Right atrium auricular region (tissue), 2 donors: ENCODE data around the gene C2CD4D. TPM values are rescaled to one million over a fixed set of nuclear protein-coding genes. Genes with fewer than 3 reads are reported as not detected.

Source experiments
- DNase-seq: peaks from one replicate; pipeline ENCODE4 v3.0.0-alpha.2; 2019; ENCODE audit warnings: low spot score
- H3K27ac ChIP-seq, 2 donors: fragments of 200-600 bp; sonication (generic); 1 replicate in 1 of 2; 2 replicates in 1 of 2; pipeline ENCODE4 v1.5.1; 2016 to 2019
- H3K27me3 ChIP-seq, 2 donors: fragments of 200-600 bp; sonication (generic); one replicate each; pipeline versions ENCODE4 v1.5.1 to v1.6.0; 2017 to 2019
- H3K36me3 ChIP-seq: fragments of 200-600 bp; sonication (generic); one replicate; pipeline ENCODE4 v1.5.1; 2016
- H3K4me1 ChIP-seq, 2 donors: fragments of 200-600 bp; sonication (generic); one replicate each; pipeline versions ENCODE4 v1.5.1 to v1.6.0; 2017 to 2019
- H3K4me3 ChIP-seq, 2 donors: fragments of 200-600 bp; sonication (generic); 1 replicate in 1 of 2; 2 replicates in 1 of 2; pipeline ENCODE4 v1.5.1; 2017 to 2019; ENCODE audit warnings: mild to moderate bottlenecking in 1 of 2, moderate library complexity in 1 of 2
- H3K9me3 ChIP-seq, 2 donors: fragments of 200-600 bp; sonication (generic); one replicate each; pipeline ENCODE4 v1.5.1; 2019
- total RNA-seq, 2 donors: library from RNA; depleted of rRNA; stranded (reverse); fragments of >200 nt; gene quantifications; one replicate each; pipeline ENCODE4 v1.1.0, GENCODE V29; 2016
- TF ChIP-seq, protein P1 (sequence below), 2 donors: fragments of 200-600 bp; sonication (generic); IDR thresholded peaks; one replicate each; pipeline ENCODE4 v1.5.1; 2019; ENCODE audit warnings: antibody characterized with exemption in 2 of 2

Gene C2CD4D
- total RNA-seq, 2 donors from 2014 or later, result not detected

DNA sequence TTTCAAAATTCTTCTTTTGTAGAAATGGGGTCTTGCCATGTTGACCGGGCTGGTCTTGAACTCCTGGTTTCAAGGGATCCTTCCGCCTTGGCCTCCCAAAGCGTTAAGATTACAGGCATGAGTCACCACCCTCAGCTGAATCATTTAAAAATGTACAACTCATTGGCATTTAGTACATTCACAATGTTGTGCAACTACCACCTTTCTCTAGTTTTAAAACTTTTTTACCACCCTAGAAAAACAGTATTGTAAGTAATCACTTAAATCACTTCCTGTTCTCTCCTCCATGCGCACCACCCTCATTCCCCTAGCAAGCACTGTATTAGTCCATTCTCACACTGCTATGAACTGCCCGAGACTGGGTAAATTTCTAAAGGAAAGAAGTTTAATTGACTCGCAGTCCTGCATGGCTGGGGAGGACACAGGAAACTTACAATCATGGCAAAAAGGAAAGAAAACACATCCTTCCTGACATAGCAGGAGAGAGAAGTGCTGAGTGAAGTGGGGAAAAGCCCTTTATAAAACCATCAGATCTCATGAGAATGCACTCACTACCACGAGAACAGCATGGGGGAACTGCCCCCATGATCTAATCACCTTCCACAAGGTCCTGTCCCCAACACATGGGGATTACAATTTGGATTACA lies 28.3 kb upstream of the C2CD4D start:
- Histone ChIP-seq H3K9me3 (no peaks in the 10 kb centered on the region), H3K4me1 (no peaks in the 10 kb centered on the region)

DNA sequence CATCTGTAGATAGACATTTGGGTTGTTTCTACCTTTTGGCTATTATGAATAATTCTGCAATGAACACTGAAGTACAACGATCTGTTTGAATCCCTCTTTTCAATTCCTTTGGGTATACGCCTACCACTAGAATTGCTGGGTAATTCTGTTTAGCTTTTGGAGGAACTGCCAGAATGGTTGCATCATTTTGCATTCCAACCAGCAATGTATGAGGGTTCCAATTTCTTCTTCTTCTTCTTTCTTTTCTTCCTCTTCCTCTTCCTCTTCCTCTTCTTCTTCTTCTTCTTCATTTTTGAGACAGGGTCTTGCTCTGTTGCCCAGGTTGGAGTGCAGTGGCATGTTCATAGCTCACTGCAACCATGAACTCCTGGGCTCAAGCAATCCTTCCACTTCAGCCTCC lies 27.7 kb upstream of the C2CD4D start:
- no peak overlapping the region for H3K4me3 ChIP-seq
- no peak for DNase-seq
- no peaks in the 10 kb centered on the region for H3K9me3 ChIP-seq
- no peaks in the 10 kb centered on the region for H3K4me1 ChIP-seq
- no peaks in the 10 kb centered on the region for H3K27me3 ChIP-seq
- TF ChIP-seq, protein P1, sequence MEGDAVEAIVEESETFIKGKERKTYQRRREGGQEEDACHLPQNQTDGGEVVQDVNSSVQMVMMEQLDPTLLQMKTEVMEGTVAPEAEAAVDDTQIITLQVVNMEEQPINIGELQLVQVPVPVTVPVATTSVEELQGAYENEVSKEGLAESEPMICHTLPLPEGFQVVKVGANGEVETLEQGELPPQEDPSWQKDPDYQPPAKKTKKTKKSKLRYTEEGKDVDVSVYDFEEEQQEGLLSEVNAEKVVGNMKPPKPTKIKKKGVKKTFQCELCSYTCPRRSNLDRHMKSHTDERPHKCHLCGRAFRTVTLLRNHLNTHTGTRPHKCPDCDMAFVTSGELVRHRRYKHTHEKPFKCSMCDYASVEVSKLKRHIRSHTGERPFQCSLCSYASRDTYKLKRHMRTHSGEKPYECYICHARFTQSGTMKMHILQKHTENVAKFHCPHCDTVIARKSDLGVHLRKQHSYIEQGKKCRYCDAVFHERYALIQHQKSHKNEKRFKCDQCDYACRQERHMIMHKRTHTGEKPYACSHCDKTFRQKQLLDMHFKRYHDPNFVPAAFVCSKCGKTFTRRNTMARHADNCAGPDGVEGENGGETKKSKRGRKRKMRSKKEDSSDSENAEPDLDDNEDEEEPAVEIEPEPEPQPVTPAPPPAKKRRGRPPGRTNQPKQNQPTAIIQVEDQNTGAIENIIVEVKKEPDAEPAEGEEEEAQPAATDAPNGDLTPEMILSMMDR (IDR thresholded peaks at IDR 0.05), result no peak
- H3K27ac ChIP-seq, result no peak overlapping the region
- no peaks in the 10 kb centered on the region for H3K36me3 ChIP-seq

More for the DNA sequence above, 28.3 kb upstream of the C2CD4D start:
- Histone ChIP-seq H3K27ac (no peak overlapping the region), H3K36me3 (no peaks in the 10 kb centered on the region), H3K4me3 (no peak overlapping the region), H3K27me3 (no peaks in the 10 kb centered on the region)
- DNase-seq, result no peak
- TF ChIP-seq, protein P1 (IDR thresholded peaks at IDR 0.05), result no peak

DNA sequence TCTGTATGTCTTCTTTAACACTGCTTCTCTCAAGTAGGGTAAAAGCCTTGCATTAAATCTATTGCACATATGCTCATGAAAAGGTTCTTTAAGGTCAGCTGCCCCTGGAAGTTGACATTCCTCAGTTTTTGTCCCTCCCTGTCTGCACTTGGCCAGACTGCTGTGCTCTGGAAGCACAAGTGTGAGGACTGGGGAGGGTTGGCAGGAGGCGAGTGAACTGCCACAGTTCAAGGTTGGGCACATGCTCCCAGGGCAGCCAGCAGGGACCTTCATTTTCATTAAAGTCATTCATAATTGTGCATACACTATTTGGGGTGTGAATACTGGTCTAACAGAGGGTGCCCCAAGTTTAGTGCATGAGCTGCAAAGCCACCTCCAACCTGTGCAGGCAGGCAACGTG lies 24.8 kb upstream of the C2CD4D start:
- TF ChIP-seq, protein P1 (IDR thresholded peaks at IDR 0.05), result no peak
- H3K4me1 ChIP-seq, result no peaks in the 10 kb centered on the region
- no peaks in the 10 kb centered on the region for H3K27me3 ChIP-seq
- no peak for DNase-seq
- no peaks in the 10 kb centered on the region for H3K36me3 ChIP-seq
- H3K27ac ChIP-seq, result no peak overlapping the region
- no peaks in the 10 kb centered on the region for H3K9me3 ChIP-seq
- H3K4me3 ChIP-seq, result no peak overlapping the region

DNA sequence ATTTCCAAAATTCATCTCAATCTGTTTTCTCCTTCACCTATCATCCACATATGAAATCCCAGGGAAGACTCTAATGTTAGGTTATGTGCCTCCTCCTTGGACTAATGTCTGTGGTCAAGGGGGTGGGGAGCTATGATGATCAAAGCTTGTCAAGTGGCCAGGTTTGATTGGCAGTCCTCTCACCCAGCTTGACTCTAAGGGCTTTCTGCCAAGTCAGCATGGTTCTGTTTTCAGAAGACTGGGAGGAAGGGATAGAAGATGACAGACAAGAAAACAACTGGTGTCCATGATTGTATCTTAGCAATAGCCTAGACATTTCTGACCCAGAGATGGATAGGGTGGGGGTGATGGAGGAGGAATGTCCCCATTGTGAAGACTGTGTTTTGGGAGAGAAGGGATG lies 23.0 kb upstream of the C2CD4D start:
- TF ChIP-seq, protein P1 (IDR thresholded peaks at IDR 0.05), result no peak
- Histone ChIP-seq H3K27ac (no peak overlapping the region), H3K4me3 (no peak overlapping the region), H3K9me3 (no peaks in the 10 kb centered on the region), H3K36me3 (no peaks in the 10 kb centered on the region), H3K27me3 (no peaks in the 10 kb centered on the region), H3K4me1 (no peaks in the 10 kb centered on the region)
- DNase-seq, result no peak

DNA sequence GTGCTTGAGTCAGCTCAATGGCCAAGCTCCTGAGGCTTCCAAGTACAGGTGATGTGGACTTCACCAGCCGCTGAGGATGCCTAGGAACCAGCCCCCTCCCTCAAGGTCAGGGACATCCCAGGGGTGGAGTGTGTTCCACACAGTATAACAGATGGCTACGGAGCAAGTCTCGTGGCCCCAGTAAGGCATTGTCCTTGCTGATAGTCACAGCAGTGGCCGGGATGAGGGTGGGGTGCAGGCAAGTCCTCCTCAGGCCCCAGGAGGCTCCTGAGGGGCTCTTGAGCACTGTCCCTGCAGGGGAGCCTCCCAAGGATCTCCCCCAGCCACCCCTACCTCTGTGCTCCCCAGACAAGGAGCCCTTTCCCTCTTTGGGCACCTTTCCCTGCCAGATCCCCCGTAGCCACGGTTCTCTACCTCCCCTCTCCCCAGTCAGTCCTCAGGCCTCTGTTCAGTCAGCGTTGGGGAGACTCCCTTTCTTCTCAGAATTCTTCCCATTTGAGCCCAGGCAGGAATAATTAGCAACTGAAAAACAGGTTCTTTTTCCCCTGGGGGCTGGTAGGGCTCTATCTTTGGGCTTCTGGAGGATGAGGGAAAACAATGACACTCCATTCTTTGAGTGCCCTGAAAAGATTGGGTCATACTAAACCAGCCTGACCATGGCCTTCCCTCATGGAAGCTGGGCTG lies 21.0 kb upstream of the C2CD4D start:
- peaks cover 0 to 5% of the 10 kb centered on the region in 2 donors for H3K4me1 ChIP-seq
- TF ChIP-seq, protein P1 (IDR thresholded peaks at IDR 0.05), result no peak
- no peaks in the 10 kb centered on the region for H3K36me3 ChIP-seq
- H3K9me3 ChIP-seq, result no peaks in the 10 kb centered on the region
- no peaks in the 10 kb centered on the region for H3K27me3 ChIP-seq
- no peak overlapping the region for H3K27ac ChIP-seq
- no peak for DNase-seq
- H3K4me3 ChIP-seq, result no peak overlapping the region
